ENCODE data around the gene MS4A6E.
A peak's percentile ranks its signal among the peaks of the same experiment; 100 is the strongest.
"Not testable (repeated sequence)": the region's sequence is repeated elsewhere in the genome, so short reads cannot be mapped to it uniquely, and the experiment has no call there.

MS4A6E gene

GRCh38 chr11:60326955-60327354 is at the start of gene MS4A6E:
TSS of gene MS4A6E (plus strand) at chr11:60327255. CDS start at chr11:60334896, 7,641 bp downstream.
- no peak for DNase-seq

- no peak for DNase-seq
These were observed 46.6 kb upstream of the MS4A6E start, which contains the start of gene MS4A4A for GRCh38 chr11:60280412-60280811. TSS of gene MS4A4A (plus strand) at chr11:60280666. CDS start at chr11:60280676, 10 bp downstream.

GRCh38 chr11:60281485-60281884 is 45.6 kb upstream of the MS4A6E start:
- no peak for DNase-seq

- DNase-seq: no peak
These were observed 44.8 kb upstream of the MS4A6E start for GRCh38 chr11:60282286-60282685.

GRCh38 chr11:60285411-60286126 is 41.5 kb upstream of the MS4A6E start:
- DNase-seq: not testable (repeated sequence)

- no peak for DNase-seq
These were observed 38.5 kb upstream of the MS4A6E start for GRCh38 chr11:60288531-60288930.

GRCh38 chr11:60292145-60292544 is 34.9 kb upstream of the MS4A6E start:
- no peak for DNase-seq

- DNase-seq: no peak
These were observed 25.9 kb upstream of the MS4A6E start for GRCh38 chr11:60301178-60301577.

GRCh38 chr11:60301884-60302283 is 25.2 kb upstream of the MS4A6E start:
- not testable (repeated sequence) for DNase-seq

- DNase-seq: no peak
These were observed 23.4 kb upstream of the MS4A6E start for GRCh38 chr11:60303661-60304060.

GRCh38 chr11:60305906-60306619 is 21.0 kb upstream of the MS4A6E start:
- no peak for DNase-seq

GRCh38 chr11:60307507-60308195 is 19.4 kb upstream of the MS4A6E start:
- no peak for DNase-seq

- DNase-seq: no peak
These were observed 16.6 kb upstream of the MS4A6E start for GRCh38 chr11:60310407-60310998.

GRCh38 chr11:60314635-60315321 is 12.3 kb upstream of the MS4A6E start:
- no peak for DNase-seq

- no peak for DNase-seq
These were observed 11.2 kb upstream of the MS4A6E start for GRCh38 chr11:60315871-60316270.

GRCh38 chr11:60316317-60316716 is 10.7 kb upstream of the MS4A6E start:
- no peak for DNase-seq

- no peak for DNase-seq
These were observed 8.3 kb upstream of the MS4A6E start for GRCh38 chr11:60318726-60319125.

GRCh38 chr11:60321051-60321450 is 6.0 kb upstream of the MS4A6E start:
- DNase-seq: no peak

GRCh38 chr11:60328460-60328859 is 1.4 kb downstream of the MS4A6E start:
- DNase-seq: no peak

- no peak for DNase-seq
These were observed 5.8 kb downstream of the MS4A6E start for GRCh38 chr11:60332846-60333245.

GRCh38 chr11:60334005-60334620 is 7.1 kb downstream of the MS4A6E start:
- peak; percentile 23 for DNase-seq

GRCh38 chr11:60336767-60337391 is 9.8 kb downstream of the MS4A6E start:
- no peak for DNase-seq
